Colonic mucosa (tissue), 4 donors: ENCODE results near the gene ZBTB24. TPM values are rescaled to one million over a fixed set of nuclear protein-coding genes. Genes with fewer than 3 reads are reported as not detected.

Source experiments
- DNase-seq: peaks from one replicate; pipeline ENCODE4 v3.0.0-alpha.2; 2020
- H3K27ac ChIP-seq: fragments of 200-600 bp; one replicate; pipeline ENCODE4 v1.8.0; 2021
- H3K27me3 ChIP-seq: fragments of 200-600 bp; one replicate; pipeline ENCODE4 v1.8.0; 2021
- H3K36me3 ChIP-seq: fragments of 200-600 bp; one replicate; pipeline ENCODE4 v1.8.0; 2021
- H3K4me1 ChIP-seq: fragments of 200-600 bp; one replicate; pipeline ENCODE4 v1.8.0; 2021; ENCODE audit warnings: mild to moderate bottlenecking
- H3K4me3 ChIP-seq: fragments of 200-600 bp; one replicate; pipeline ENCODE4 v1.8.0; 2021
- H3K9ac ChIP-seq, 2 donors: one replicate each; pipeline ENCODE4 v1.7.0; 2013; ENCODE audit warnings: control low read depth in 2 of 2, low read depth in 2 of 2, low read length in 2 of 2
- H3K9me3 ChIP-seq: fragments of 200-600 bp; one replicate; pipeline ENCODE4 v1.8.0; 2021
- intact Hi-C: fragments of 100-400 bp; cut with DNase I; formaldehyde crosslinking; loops from one replicate; pipeline ENCODE4 v1.14.1; 2022
- total RNA-seq, 2 donors: library from RNA; stranded (reverse); fragmentation: NEBNext Ultra II Directional in 1 of 2; extraction: Animal tissue kit (Norgen Biotek cat#: 25700) in 1 of 2; gene quantifications; one replicate each; pipeline ENCODE4 v1.2.1, GENCODE V29; 2021
- TF ChIP-seq, protein P1 (sequence below): fragments of 200-600 bp; IDR thresholded peaks from one replicate; pipeline ENCODE4 v1.8.0; 2022; ENCODE audit warnings: antibody characterized with exemption, mild to moderate bottlenecking
- donor health status: healthy.
- donor health status: DM: no; HTN: no; CAD: no.
- donor health status: DM: no; HTN: no; CAD: no.

Gene ZBTB24
- total RNA-seq, 2 donors from 2014 or later: 5.4 to 7.6 TPM

DNA sequence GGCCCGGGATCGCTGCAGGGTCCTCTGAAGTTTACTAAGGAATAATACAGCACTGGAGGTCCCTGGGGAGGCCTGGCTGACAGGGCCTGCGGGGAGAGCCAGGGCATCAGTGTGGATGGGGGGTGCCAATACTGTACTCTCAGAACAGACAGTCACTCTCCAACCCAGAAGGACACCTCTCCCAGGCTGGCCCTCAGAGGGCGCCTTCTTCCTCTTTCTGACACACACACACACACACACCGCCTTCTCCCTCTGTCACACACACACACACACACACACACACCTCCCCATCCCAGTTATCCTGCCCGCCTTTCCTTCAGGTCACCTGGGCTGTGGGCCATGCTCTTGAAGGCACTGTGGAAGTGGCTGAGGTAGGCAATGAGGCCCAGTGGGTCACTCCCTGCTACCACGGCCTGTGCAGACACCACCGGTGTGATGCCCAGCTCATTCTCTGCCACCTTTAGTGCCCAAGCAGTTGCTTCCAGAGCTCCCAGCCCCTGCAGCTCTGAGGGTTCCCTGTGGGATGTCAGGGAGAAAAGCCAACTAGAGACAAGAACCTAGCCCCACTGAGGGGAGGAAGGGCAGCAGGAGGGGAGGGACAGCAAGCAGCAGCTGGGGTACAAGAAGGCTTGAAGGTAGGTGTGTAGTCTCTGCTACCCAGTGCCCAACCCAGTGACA lies 35.0 kb downstream of the ZBTB24 start:
- H3K9ac ChIP-seq: no peak overlapping the region
- no peaks in the 10 kb centered on the region for H3K9me3 ChIP-seq
- intact Hi-C loops: loop anchor here (5.0 kb wide), 1 partner anchor 239 kb away; no protein-coding TSS in a partner anchor
- TF ChIP-seq, protein P1, sequence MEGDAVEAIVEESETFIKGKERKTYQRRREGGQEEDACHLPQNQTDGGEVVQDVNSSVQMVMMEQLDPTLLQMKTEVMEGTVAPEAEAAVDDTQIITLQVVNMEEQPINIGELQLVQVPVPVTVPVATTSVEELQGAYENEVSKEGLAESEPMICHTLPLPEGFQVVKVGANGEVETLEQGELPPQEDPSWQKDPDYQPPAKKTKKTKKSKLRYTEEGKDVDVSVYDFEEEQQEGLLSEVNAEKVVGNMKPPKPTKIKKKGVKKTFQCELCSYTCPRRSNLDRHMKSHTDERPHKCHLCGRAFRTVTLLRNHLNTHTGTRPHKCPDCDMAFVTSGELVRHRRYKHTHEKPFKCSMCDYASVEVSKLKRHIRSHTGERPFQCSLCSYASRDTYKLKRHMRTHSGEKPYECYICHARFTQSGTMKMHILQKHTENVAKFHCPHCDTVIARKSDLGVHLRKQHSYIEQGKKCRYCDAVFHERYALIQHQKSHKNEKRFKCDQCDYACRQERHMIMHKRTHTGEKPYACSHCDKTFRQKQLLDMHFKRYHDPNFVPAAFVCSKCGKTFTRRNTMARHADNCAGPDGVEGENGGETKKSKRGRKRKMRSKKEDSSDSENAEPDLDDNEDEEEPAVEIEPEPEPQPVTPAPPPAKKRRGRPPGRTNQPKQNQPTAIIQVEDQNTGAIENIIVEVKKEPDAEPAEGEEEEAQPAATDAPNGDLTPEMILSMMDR: no peak
- no peak for DNase-seq
- H3K4me1 ChIP-seq: no peaks in the 10 kb centered on the region
- H3K27ac ChIP-seq: no peak overlapping the region
- no peaks in the 10 kb centered on the region for H3K27me3 ChIP-seq
- H3K36me3 ChIP-seq: peaks cover 4% of the 10 kb centered on the region
- H3K4me3 ChIP-seq: no peak overlapping the region

DNA sequence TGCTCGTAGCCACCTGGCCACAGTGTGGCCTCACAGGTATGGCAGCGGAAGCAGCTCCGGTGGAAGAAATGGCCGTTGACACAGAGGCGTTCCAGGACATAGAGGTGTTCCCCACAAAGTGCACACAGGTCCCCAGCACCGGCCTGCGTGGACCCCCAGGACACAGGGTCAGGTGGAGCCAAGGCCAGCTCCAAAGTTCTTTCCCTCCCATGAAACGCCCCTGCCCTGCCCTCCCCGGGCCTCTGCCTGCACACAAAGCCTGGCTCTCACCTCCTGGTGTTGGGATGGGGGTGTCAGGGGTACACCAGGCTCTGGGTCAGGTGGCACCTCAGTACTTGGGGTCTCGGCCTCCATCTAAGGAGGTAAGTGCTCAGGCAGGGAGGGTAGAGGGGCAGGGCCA lies 35.9 kb downstream of the ZBTB24 start:
- peaks cover 4% of the 10 kb centered on the region for H3K36me3 ChIP-seq
- no peak overlapping the region for H3K9ac ChIP-seq
- no peaks in the 10 kb centered on the region for H3K27me3 ChIP-seq
- no peak overlapping the region for H3K27ac ChIP-seq
- H3K4me3 ChIP-seq: no peak overlapping the region
- TF ChIP-seq, protein P1: no peak
- H3K9me3 ChIP-seq: no peaks in the 10 kb centered on the region
- no peak for DNase-seq
- intact Hi-C loops: loop anchor here (5.0 kb wide), 1 partner anchor 240 kb away; no protein-coding TSS in a partner anchor
- peaks cover under 1% of the 10 kb centered on the region for H3K4me1 ChIP-seq

DNA sequence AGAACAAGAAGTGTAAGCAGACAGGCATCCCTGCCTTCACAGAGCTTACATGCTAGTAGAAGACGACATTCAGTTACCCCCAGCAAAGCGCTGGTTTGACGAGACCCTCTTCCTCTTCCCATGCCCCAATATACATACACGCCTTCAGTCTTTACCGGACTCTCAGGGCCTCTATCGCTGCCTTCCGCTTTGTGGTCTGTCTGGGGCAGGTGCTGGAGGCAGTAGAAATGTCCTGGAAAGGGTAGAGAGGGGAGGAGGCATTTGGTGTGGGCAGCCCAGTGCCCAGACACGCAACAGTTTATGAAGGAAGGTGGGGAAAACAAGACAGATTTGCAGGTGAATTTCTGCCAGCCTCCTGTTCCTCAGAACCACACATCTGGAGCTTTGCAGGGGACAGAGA lies 36.5 kb downstream of the ZBTB24 start:
- Histone ChIP-seq H3K27ac (no peak overlapping the region), H3K9me3 (no peaks in the 10 kb centered on the region)
- no peak for DNase-seq

DNA sequence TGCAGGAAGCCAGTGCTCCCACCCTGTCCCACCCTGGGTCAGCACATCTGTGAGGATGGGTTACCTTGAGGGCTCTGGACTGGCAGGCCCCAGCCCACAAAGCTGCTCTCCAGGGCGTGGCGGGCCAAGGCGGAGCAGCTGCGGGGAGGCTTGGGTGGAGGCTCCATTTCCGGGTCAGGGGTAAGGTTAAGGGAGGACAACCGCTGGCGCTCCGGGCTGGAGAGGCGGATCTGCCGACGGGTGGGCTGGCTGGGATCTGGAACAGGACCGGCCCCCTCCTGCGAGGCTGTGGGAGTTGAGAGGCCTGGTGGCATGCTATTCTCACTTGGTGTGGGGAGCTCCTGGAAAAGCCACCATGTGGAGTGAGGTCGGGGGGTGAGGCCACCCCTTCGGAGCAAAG lies 36.9 kb downstream of the ZBTB24 start:
- H3K27me3 ChIP-seq: no peaks in the 10 kb centered on the region
- H3K4me3 ChIP-seq: no peak overlapping the region
- H3K9me3 ChIP-seq: no peaks in the 10 kb centered on the region
- intact Hi-C loops: loop anchor here (5.0 kb wide), 1 partner anchor 241 kb away; no protein-coding TSS in a partner anchor
- H3K4me1 ChIP-seq: peaks cover 7% of the 10 kb centered on the region
- peak; percentile 68 for DNase-seq
- H3K36me3 ChIP-seq: peaks cover 4% of the 10 kb centered on the region
- no peak overlapping the region for H3K27ac ChIP-seq
- TF ChIP-seq, protein P1: no peak
- no peak overlapping the region for H3K9ac ChIP-seq

More for the DNA sequence above, 36.5 kb downstream of the ZBTB24 start:
- Histone ChIP-seq H3K36me3 (peaks cover 4% of the 10 kb centered on the region), H3K4me3 (no peak overlapping the region), H3K27me3 (no peaks in the 10 kb centered on the region), H3K4me1 (peaks cover 6% of the 10 kb centered on the region), H3K9ac (no peak overlapping the region)
- TF ChIP-seq, protein P1: no peak
- intact Hi-C loops: loop anchor here (5.0 kb wide), 1 partner anchor 241 kb away; no protein-coding TSS in a partner anchor

DNA sequence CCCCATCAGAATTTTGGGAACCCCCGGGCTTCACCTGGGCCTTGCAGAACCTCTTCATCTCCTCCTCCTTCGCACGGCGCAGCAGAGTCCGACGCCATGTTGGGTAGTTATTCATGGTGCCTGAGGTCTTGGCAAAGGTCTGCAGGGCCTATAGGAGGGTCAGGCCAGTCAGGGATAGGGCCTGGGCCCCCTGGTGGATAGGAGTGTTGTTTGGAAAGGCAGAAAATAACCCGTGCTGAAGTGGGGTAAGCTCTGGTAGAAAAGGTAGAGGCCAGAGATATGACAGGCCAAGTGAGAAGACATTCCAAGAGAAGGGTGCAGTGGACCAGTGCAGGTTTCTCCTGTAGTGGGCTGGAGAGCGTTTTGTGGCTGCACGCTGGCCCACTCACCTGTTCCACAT lies 37.6 kb downstream of the ZBTB24 start:
- Histone ChIP-seq H3K36me3 (peaks cover 4% of the 10 kb centered on the region), H3K27ac (no peak overlapping the region), H3K4me1 (peaks cover 7% of the 10 kb centered on the region), H3K9ac (no peak overlapping the region), H3K9me3 (no peaks in the 10 kb centered on the region), H3K4me3 (no peak overlapping the region), H3K27me3 (no peaks in the 10 kb centered on the region)
- no peak for DNase-seq
- intact Hi-C loops: loop anchor here (5.0 kb wide), 1 partner anchor 242 kb away; no protein-coding TSS in a partner anchor
- TF ChIP-seq, protein P1: no peak
